GM12892 (cell line): ENCODE results near the gene PHYKPL.

Experiments
- POLR2A ChIP-seq: IDR thresholded peaks from 2 replicates; pipeline ENCODE4 v1.6.1; 2011; ENCODE audit warnings: low read depth, low read length, control low read depth
- POLR2AphosphoS5 ChIP-seq: IDR thresholded peaks from 2 replicates; pipeline ENCODE4 v1.6.1; 2011; ENCODE audit warnings: low read depth, low read length, control low read depth
- TAF1 ChIP-seq: IDR thresholded peaks from 2 replicates; pipeline ENCODE4 v1.6.1; 2011; ENCODE audit warnings: low read depth, mild to moderate bottlenecking, control low read depth, low read length, borderline replicate concordance

GRCh38 chr5:178205749-178206047 is 26.9 kb downstream of the PHYKPL start:
- TF ChIP-seq POLR2A (no peak), POLR2AphosphoS5 (no peak), TAF1 (no peak)
